Astrocyte (in vitro differentiated cells and primary cell): ENCODE measurements around the gene AP3S1.

Source experiments
- CTCF ChIP-seq: IDR thresholded peaks from 2 replicates; pipeline ENCODE4 v1.5.1; 2011; ENCODE audit warnings: low read depth, mild to moderate bottlenecking, inconsistent platforms, low read length, moderate library complexity; ENCODE audit not compliant: insufficient read depth
- EZH2 ChIP-seq: IDR thresholded peaks from 2 replicates; pipeline ENCODE4 v1.6.1; 2012; ENCODE audit warnings: mild to moderate bottlenecking, low read length, inconsistent platforms; ENCODE audit not compliant: insufficient read depth

- TF ChIP-seq CTCF, result no peak
- TF ChIP-seq EZH2, result no peak
Observed at GRCh38 chr5:115941051-115941675, 99.4 kb downstream of the AP3S1 start.
